Epithelial cell of esophagus (primary cell): ENCODE data around the gene PDXDC1.
A peak's percentile ranks its signal among the peaks of the same experiment; 100 is the strongest.
"Not testable (repeated sequence)": the region's sequence is repeated elsewhere in the genome, so short reads cannot be mapped to it uniquely, and the experiment has no call there.

Experiments
- DNase-seq: peaks from one replicate; pipeline ENCODE4 v3.0.0; 2010; ENCODE audit warnings: low read depth
- H3K4me3 ChIP-seq: 2 replicates; pipeline ENCODE4 v1.5.1; 2011; ENCODE audit warnings: mild to moderate bottlenecking, low read length, control low read depth
- CTCF ChIP-seq: IDR thresholded peaks from 2 replicates; pipeline ENCODE4 v1.5.1; 2011; ENCODE audit warnings: low read depth, mild to moderate bottlenecking, low read length, control low read depth, inconsistent platforms; ENCODE audit not compliant: insufficient read depth; ENCODE audit errors: missing control alignments

PDXDC1 gene

GRCh38 chr16:14958323-14958600 lies 16.6 kb upstream of the PDXDC1 start:
- TF ChIP-seq CTCF: no peak
- H3K4me3 ChIP-seq: no peak overlapping the region
- no peak for DNase-seq

DNA sequence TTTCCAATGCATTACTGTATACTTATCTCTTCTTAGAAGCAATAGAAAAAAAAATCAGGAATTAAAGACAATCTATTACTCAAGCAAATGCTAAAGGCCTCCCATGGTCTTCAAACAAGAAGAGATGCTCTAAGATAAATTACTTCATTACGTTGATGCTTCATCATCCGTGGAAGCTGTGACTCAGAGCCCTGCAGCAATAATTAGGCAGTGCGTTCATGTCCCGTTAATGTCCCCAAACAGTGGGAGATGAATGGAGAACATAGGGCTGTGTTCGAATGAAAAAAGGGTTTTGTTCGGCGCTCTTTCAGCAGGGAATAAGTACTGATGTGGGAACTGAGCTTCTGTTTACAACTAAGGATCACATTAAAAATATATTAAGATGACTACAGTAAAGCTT lies 15.9 kb upstream of the PDXDC1 start:
- DNase-seq: peak; percentile 24
- TF ChIP-seq CTCF: no peak
- no peak overlapping the region for H3K4me3 ChIP-seq

DNA sequence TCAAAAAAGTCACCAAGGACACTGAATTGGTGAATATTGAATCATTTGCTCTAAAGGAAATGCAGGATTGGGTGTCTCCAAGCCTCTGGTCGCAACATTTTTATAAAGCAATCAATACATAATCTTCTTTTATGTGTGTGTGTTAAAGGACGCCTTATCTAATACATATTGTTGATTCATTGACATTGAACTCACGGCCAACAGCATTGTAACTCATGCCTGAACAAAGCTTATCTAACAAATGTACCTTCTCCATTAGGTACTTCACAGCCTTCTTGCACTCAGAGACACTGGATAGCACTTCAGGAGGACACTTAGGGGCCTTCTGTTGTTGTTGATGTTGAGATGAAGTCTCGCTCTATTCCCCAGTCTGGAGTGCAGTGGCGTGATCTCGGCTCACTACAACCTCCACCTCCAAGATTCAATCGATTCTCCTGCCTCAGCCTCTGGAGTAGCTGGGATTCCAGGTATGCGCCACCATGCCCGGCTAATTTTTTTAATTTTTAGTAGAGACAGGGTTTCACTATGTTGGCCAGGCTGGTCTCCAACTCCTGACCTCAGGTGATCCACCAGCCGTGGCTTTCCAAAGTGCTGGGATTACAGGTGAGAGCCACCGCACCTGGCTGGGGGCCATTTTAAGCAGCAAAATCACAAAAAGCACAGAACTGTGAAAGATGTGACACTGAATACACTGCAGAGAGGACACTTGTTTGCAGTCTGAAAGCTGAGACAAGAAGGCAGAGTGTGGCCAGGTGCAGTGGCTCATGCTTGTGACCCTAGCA lies 13.2 kb upstream of the PDXDC1 start:
- DNase-seq: no peak
- no peak overlapping the region for H3K4me3 ChIP-seq
- no peak for TF ChIP-seq CTCF

GRCh38 chr16:14963281-14964173 lies 11.3 kb upstream of the PDXDC1 start:
- H3K4me3 ChIP-seq: no peak overlapping the region
- no peak for TF ChIP-seq CTCF
- DNase-seq: no peak

DNA sequence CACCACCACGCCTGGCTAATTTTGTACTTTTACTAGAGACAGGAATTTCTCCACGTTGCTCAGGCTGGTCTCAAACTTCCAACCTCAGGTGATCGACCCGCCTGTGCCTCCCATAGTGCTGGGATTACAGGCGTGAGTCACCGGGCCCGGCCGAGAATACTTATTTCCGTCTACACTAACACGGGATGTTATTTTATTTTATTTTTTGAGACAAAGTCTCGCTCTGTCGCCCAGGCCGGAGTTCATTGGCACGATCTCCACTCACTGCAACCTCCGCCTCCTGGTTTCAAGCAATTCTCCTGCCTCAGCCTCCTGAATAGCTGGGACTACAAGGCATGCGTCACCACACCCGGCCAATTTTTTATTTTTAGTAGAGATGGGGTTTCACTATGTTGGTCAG lies 9.5 kb upstream of the PDXDC1 start:
- DNase-seq: no peak
- no peak for TF ChIP-seq CTCF
- H3K4me3 ChIP-seq: no peak overlapping the region

- DNase-seq, H3K4me3 ChIP-seq: not testable (repeated sequence)
Measured at GRCh38 chr16:14969795-14970194, 5.0 kb upstream of the PDXDC1 start.

GRCh38 chr16:14971621-14972228 lies 3.1 kb upstream of the PDXDC1 start:
- not testable (repeated sequence) for H3K4me3 ChIP-seq, DNase-seq

DNA sequence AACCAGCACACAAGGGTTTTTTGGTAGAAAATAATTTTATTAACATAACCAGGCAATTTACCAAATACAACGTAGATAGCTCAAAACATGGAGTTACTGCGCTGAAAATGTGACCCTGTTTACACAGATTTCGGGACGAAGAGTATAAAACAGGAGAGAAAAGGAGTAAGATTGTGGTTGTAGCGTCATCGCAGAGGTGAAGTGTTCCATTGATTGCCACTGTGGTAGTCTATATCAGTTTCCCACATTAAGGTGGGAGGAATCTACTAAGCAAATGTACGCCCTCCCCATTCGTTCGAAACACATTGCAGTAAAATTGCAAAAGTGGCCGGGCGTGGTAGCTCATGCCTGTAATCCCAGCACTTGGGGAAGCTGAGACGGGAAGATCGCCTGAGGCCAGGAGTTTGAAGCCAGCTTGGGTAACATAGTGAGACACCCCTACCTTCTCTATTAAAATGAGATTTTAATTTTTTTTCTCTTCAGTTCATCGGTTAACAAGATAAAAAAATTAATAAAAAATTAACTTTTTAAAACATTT lies 972 bp upstream of the PDXDC1 start:
- H3K4me3 ChIP-seq: peak overlapping the region; percentile 74
- DNase-seq: peak; percentile 28

GRCh38 chr16:14974331-14974655 lies 533 bp upstream of the PDXDC1 start:
- DNase-seq: peak; percentile 61
- peak overlapping the region; percentile 74 for H3K4me3 ChIP-seq

DNA sequence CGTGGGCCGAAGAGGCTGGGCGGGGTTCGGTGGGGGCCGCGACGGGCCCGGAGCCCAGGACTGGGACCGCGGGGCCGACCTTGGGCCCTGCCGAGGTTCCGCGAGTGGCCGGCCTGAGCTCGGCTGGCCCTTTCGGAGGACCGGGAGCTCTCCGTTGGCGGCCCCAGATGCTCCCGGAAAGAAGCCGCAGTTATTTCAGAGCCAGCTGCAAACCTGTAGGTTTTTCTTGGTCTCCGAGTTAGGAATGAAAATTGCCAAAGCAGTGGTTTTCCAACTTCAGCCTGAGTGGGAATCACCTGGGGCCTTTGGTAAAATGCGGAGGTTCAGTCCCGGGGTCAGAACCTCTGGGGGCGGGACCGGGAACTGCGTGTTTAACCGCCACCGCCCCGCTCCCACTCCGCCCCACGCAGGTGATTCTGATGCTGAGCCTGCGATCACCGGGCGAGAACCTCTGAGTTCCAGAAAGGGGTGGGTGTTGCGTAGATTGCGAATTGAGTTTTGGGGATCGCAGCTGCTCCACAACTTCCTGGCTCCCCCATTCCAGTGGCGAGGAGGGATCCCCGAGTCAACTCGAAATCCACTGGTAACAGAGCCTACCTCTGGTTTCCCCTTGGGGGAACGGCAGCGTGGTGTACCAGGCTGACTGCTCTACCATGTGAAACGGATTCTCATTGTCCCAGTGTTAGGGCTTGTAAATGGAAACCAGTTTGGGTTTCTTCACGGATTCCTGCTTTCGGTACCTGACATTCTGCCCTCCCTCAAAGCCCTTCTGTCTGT lies 780 bp downstream of the PDXDC1 start:
- peak overlapping the region; percentile 74 for H3K4me3 ChIP-seq
- peak; percentile 40 for DNase-seq

- not testable (repeated sequence) for H3K4me3 ChIP-seq, DNase-seq
Measured at GRCh38 chr16:14976971-14977736, 2.3 kb downstream of the PDXDC1 start.
